ENCODE data around the gene EIPR1.

The EIPR1 gene

GRCh38 chr2:3246928-3247714 is 130.5 kb downstream of the EIPR1 start:
- DNase-seq (ENCODE audit: low spot score), result no peak

- DNase-seq (ENCODE audit: low spot score), result no peak
Observed at GRCh38 chr2:3246406-3246805, 131.2 kb downstream of the EIPR1 start.

- no peak for DNase-seq (ENCODE audit: low spot score)
Observed at GRCh38 chr2:3244486-3244885, 133.1 kb downstream of the EIPR1 start.

GRCh38 chr2:3243804-3244203 is 133.8 kb downstream of the EIPR1 start:
- no peak for DNase-seq (ENCODE audit: low spot score)

- peak; percentile 56 for DNase-seq (ENCODE audit: low spot score)
Observed at GRCh38 chr2:3242747-3243369, 134.8 kb downstream of the EIPR1 start.

- DNase-seq (ENCODE audit: low spot score), result no peak
Observed at GRCh38 chr2:3241971-3242746, 135.5 kb downstream of the EIPR1 start.

- peak; percentile 28 for DNase-seq (ENCODE audit: low spot score)
Observed at GRCh38 chr2:3238951-3239841, 138.4 kb downstream of the EIPR1 start.

GRCh38 chr2:3236300-3237045 is 141.1 kb downstream of the EIPR1 start:
- DNase-seq (ENCODE audit: low spot score), result no peak

GRCh38 chr2:3233877-3234276 is 143.7 kb downstream of the EIPR1 start:
- DNase-seq (ENCODE audit: low spot score), result no peak

- no peak for DNase-seq (ENCODE audit: low spot score)
Observed at GRCh38 chr2:3229221-3229620, 148.4 kb downstream of the EIPR1 start.

- DNase-seq (ENCODE audit: low spot score), result no peak
Observed at GRCh38 chr2:3224681-3225080, 152.9 kb downstream of the EIPR1 start.

- DNase-seq (ENCODE audit: low spot score), result peak; percentile 82
Observed at GRCh38 chr2:3223080-3223923, 154.3 kb downstream of the EIPR1 start.

GRCh38 chr2:3222636-3223035 is 155.0 kb downstream of the EIPR1 start:
- DNase-seq (ENCODE audit: low spot score), result peak; percentile 84

GRCh38 chr2:3219536-3219935 is 158.1 kb downstream of the EIPR1 start:
- DNase-seq (ENCODE audit: low spot score), result no peak

GRCh38 chr2:3217646-3218045 is 160.0 kb downstream of the EIPR1 start:
- DNase-seq (ENCODE audit: low spot score), result no peak

GRCh38 chr2:3216841-3217495 is 160.7 kb downstream of the EIPR1 start:
- DNase-seq (ENCODE audit: low spot score), result no peak

GRCh38 chr2:3214806-3215404 is 162.7 kb downstream of the EIPR1 start:
- DNase-seq (ENCODE audit: low spot score), result no peak

GRCh38 chr2:3214065-3214464 is 163.6 kb downstream of the EIPR1 start:
- no peak for DNase-seq (ENCODE audit: low spot score)

- DNase-seq (ENCODE audit: low spot score), result no peak
Observed at GRCh38 chr2:3212984-3213383, 164.6 kb downstream of the EIPR1 start.

- DNase-seq (ENCODE audit: low spot score), result no peak
Observed at GRCh38 chr2:3212061-3212362, 165.6 kb downstream of the EIPR1 start.
